HepG2 (cell line): Measurements from ENCODE around the gene IQCE. TPM values are rescaled to one million over a fixed set of nuclear protein-coding genes. Genes with fewer than 3 reads are reported as not detected.

Experiments used
- CHD2 ChIP-seq: IDR thresholded peaks from 2 replicates; pipeline ENCODE4 v1.6.1; 2011; ENCODE audit warnings: low read depth, low read length, improper control_type of control experiment
- CREM ChIP-seq, 2 experiments: sonication (generic) in 1 of 2; formaldehyde crosslinking in 1 of 2; IDR thresholded peaks; 2 replicates each; pipeline versions ENCODE4 v1.4.0 to v1.6.1; 2016 to 2020; ENCODE audit warnings: antibody characterized with exemption in 1 of 2, mild to moderate bottlenecking in 1 of 2, missing genetic modification reagents in 1 of 2
- ELF1 ChIP-seq: sonication (generic); formaldehyde crosslinking; IDR thresholded peaks from 2 replicates; pipeline ENCODE4 v1.4.0; 2020; ENCODE audit warnings: missing genetic modification reagents
- GLI4 ChIP-seq: sonication (generic); formaldehyde crosslinking; IDR thresholded peaks from 2 replicates; pipeline ENCODE4 v1.5.1; 2020; ENCODE audit warnings: missing genetic modification reagents, mild to moderate bottlenecking, moderate library complexity, borderline replicate concordance
- MAZ ChIP-seq, 2 experiments: sonication (generic) in 1 of 2; formaldehyde crosslinking in 1 of 2; IDR thresholded peaks; 2 replicates each; pipeline versions ENCODE4 v1.5.0 to v1.6.1; 2012 to 2020; ENCODE audit warnings: low read depth in 2 of 2, mild to moderate bottlenecking in 2 of 2, borderline replicate concordance in 1 of 2, improper control_type of control experiment in 1 of 2, low read length in 1 of 2, missing genetic modification reagents in 1 of 2, moderate library complexity in 1 of 2
- MIER3 ChIP-seq: IDR thresholded peaks from 2 replicates; pipeline ENCODE4 v1.6.1; 2016; ENCODE audit warnings: missing compliant biosample characterization, borderline replicate concordance
- NFIB ChIP-seq: sonication (generic); formaldehyde crosslinking; IDR thresholded peaks from 2 replicates; pipeline ENCODE4 v1.9.0; 2021; ENCODE audit warnings: missing genetic modification reagents, mild to moderate bottlenecking, borderline replicate concordance
- NKX3-1 ChIP-seq: sonication (generic); formaldehyde crosslinking; IDR thresholded peaks from 2 replicates; pipeline ENCODE4 v1.5.0; 2020; ENCODE audit warnings: missing genetic modification reagents
- NONO ChIP-seq, 2 experiments: fragments of 450-650 bp in 1 of 2; sonication (generic) in 1 of 2; formaldehyde crosslinking in 1 of 2; IDR thresholded peaks in 1 of 2; conservative IDR thresholded peaks in 1 of 2; 2 replicates each; pipeline versions ENCODE4 v1.6.1 to v1.8.0; 2017 to 2022; ENCODE audit warnings: mild to moderate bottlenecking in 1 of 2, missing genetic modification reagents in 1 of 2, moderate library complexity in 1 of 2
- SNAPC2 ChIP-seq: sonication (generic); formaldehyde crosslinking; IDR thresholded peaks from 2 replicates; pipeline ENCODE4 v1.8.1; 2022; ENCODE audit warnings: mild to moderate bottlenecking, missing genetic modification reagents
- SP5 ChIP-seq: IDR thresholded peaks from 2 replicates; pipeline ENCODE4 v1.6.1; 2016; ENCODE audit warnings: low read depth, borderline replicate concordance
- TEAD3 ChIP-seq: optimal IDR thresholded peaks from 2 replicates; pipeline ENCODE3; 2016; ENCODE audit warnings: borderline replicate concordance
- TFE3 ChIP-seq: IDR thresholded peaks from 2 replicates; pipeline ENCODE4 v1.6.1; 2016
- ZBTB37 ChIP-seq: sonication (generic); formaldehyde crosslinking; IDR thresholded peaks from 2 replicates; pipeline ENCODE4 v1.4.0; 2020; ENCODE audit warnings: mild to moderate bottlenecking, missing genetic modification reagents
- ZNF292 ChIP-seq: sonication (generic); formaldehyde crosslinking; IDR thresholded peaks from 2 replicates; pipeline ENCODE4 v1.8.1; 2022; ENCODE audit warnings: mild to moderate bottlenecking, low read depth, missing genetic modification reagents, borderline replicate concordance
- ZNF629 ChIP-seq: sonication (generic); formaldehyde crosslinking; conservative IDR thresholded peaks from 2 replicates; pipeline ENCODE4 v1.5.0; 2020; ENCODE audit warnings: missing genetic modification reagents
- polyA plus RNA-seq, 8 experiments: library from polyadenylated mRNA; depleted of rRNA in 3 of 8; stranded (reverse) in 7 of 8; unstranded in 1 of 8; fragments of >200 nt; fragmentation: Illumina TruSeq in 4 of 8; extraction: Trizol in 4 of 8; gene quantifications; 2 replicates each; pipeline versions ENCODE4 v1.2.1 to v1.2.3, GENCODE V29; 2011 to 2016; ENCODE audit warnings: low read depth in 4 of 8, missing spikeins in 1 of 8, mixed read lengths in 1 of 8; ENCODE audit not compliant: insufficient read depth in 1 of 8
- total RNA-seq, 5 experiments: library from RNA; depleted of rRNA; stranded (reverse); fragments of >200 nt; fragmentation: Illumina TruSeq; extraction: Trizol; gene quantifications; 2 replicates each; pipeline ENCODE4 v1.2.3, GENCODE V29; 2016; ENCODE audit warnings: low read depth in 1 of 5
- TF ChIP-seq, protein P1 (sequence below): sonication (generic); formaldehyde crosslinking; IDR thresholded peaks from 2 replicates; pipeline ENCODE4 v1.5.0; 2020; ENCODE audit warnings: mild to moderate bottlenecking, missing genetic modification reagents, borderline replicate concordance

Gene IQCE
- total and polyA plus RNA-seq, 2 of the 13 experiments (the other 11 are each of a cell fraction or from before 2014, with no cell fraction given) = 1.5 to 2.5 TPM

DNA sequence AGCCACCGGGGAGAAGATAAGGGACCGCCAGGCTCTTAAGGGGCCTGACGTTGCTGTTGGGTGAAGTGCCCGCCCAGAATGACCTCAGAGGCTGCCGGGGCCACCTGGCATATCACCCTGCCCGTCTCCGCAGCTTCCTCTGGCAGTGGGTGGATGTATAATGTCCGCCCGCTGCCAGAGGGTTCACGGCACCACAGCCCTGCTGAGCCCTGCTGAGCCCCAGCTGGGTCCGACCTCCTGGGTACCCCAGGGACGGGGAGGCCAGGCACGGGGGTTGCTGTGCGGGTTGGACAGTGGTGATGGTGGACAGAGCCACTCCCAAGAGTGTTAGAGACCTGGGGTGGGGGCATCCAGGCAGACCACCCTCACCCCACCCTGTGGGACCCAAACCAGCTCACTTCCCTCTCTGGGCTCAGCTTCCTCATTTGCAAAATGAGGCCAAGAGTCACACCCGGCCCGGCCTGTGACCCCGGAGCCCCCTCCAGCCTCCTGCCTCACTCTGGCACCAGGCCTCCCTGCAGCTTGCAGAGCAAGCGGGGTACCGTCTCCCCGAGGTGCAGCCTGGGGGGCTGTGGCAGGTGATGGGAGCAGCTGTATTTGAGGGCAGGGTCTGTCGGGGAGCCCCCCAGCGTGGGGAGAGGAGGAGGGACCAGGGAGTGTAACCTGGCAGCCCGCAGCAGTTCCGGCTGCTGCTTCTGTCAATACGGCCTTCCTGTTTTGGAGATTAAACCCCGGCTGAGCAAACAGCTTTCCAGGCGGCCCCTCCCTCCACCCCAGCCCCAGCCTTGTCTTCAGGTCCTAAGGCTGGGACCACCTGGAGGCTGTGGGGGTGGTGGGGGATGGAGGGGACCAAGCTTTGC is 47.6 kb upstream of the IQCE start (continued):
- TF ChIP-seq, protein P1, sequence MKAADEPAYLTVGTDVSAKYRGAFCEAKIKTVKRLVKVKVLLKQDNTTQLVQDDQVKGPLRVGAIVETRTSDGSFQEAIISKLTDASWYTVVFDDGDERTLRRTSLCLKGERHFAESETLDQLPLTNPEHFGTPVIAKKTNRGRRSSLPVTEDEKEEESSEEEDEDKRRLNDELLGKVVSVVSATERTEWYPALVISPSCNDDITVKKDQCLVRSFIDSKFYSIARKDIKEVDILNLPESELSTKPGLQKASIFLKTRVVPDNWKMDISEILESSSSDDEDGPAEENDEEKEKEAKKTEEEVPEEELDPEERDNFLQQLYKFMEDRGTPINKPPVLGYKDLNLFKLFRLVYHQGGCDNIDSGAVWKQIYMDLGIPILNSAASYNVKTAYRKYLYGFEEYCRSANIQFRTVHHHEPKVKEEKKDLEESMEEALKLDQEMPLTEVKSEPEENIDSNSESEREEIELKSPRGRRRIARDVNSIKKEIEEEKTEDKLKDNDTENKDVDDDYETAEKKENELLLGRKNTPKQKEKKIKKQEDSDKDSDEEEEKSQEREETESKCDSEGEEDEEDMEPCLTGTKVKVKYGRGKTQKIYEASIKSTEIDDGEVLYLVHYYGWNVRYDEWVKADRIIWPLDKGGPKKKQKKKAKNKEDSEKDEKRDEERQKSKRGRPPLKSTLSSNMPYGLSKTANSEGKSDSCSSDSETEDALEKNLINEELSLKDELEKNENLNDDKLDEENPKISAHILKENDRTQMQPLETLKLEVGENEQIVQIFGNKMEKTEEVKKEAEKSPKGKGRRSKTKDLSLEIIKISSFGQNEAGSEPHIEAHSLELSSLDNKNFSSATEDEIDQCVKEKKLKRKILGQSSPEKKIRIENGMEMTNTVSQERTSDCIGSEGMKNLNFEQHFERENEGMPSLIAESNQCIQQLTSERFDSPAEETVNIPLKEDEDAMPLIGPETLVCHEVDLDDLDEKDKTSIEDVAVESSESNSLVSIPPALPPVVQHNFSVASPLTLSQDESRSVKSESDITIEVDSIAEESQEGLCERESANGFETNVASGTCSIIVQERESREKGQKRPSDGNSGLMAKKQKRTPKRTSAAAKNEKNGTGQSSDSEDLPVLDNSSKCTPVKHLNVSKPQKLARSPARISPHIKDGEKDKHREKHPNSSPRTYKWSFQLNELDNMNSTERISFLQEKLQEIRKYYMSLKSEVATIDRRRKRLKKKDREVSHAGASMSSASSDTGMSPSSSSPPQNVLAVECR = peak; percentile 39; the same call in 1 of the 2 replicates
- TF ChIP-seq ZNF292 (CRISPR knock-in tag) (0 out of 2 replicates have a peak, but pooled peaks have one; percentile 69), CREM (IDR thresholded peaks at IDR 0.05) (peak; percentile 35; the same call in 1 of the 2 replicates), CREM (CRISPR knock-in tag; IDR thresholded peaks at IDR 0.05) (no peak), NFIB (no peak), SP5 (CRISPR knock-in tag) (peak; percentile 97), MIER3 (CRISPR knock-in tag) (no peak), TFE3 (CRISPR knock-in tag) (peak; percentile 26; the same call in 1 of the 2 replicates), SNAPC2 (0 out of 2 replicates have a peak, but pooled peaks have one; percentile 41), MAZ (IDR thresholded peaks at IDR 0.05; ENCODE audit: borderline replicate concordance, low read depth, low read length) (no peak), MAZ (CRISPR knock-in tag; IDR thresholded peaks at IDR 0.05; ENCODE audit: low read depth) (peak; percentile 77), GLI4 (CRISPR knock-in tag) (0 out of 2 replicates have a peak, but pooled peaks have one; percentile 67), CHD2 (no peak), NONO (IDR thresholded peaks at IDR 0.05) (no peak), NONO (CRISPR knock-in tag; conservative IDR thresholded peaks at IDR 0.05) (0 out of 2 replicates have a peak, but pooled peaks have one; percentile 29), ZBTB37 (CRISPR knock-in tag) (no peak), ELF1 (CRISPR knock-in tag) (no peak), NKX3-1 (CRISPR knock-in tag) (no peak), TEAD3 (no peak), ZNF629 (0 out of 2 replicates have a peak, but pooled peaks have one; percentile 18)
